D721Med (cell line): ENCODE measurements around the gene PLD3.

Experiments used
- DNase-seq: peaks from one replicate; pipeline ENCODE4 v3.0.0; 2011; ENCODE audit warnings: low spot score; ENCODE audit not compliant: insufficient read length
- FAIRE-seq: peaks from 2 replicates; lab custom pipeline; 2011; peaks lifted over from hg19 to GRCh38; lab: Jason Lieb, UNC
- CTCF ChIP-seq: IDR thresholded peaks from 2 replicates; pipeline ENCODE4 v1.5.1; 2012; ENCODE audit warnings: mild to moderate bottlenecking, control low read depth; ENCODE audit not compliant: insufficient read depth; ENCODE audit errors: missing control alignments

The PLD3 gene

GRCh38 chr19:40379446-40380198 is 31.1 kb downstream of the PLD3 start:
- DNase-seq (no peak), FAIRE-seq (no peak)
- no peak for TF ChIP-seq CTCF

- TF ChIP-seq CTCF: no peak
- DNase-seq (no peak), FAIRE-seq (no peak)
Observed at GRCh38 chr19:40380199-40381037, 31.9 kb downstream of the PLD3 start.

GRCh38 chr19:40381321-40381720 is 32.8 kb downstream of the PLD3 start:
- FAIRE-seq (no peak), DNase-seq (no peak)
- TF ChIP-seq CTCF: no peak

- TF ChIP-seq CTCF: no peak
- DNase-seq: no peak
- FAIRE-seq: no peak
Observed at GRCh38 chr19:40383668-40384248, 35.3 kb downstream of the PLD3 start.

- FAIRE-seq: no peak
- TF ChIP-seq CTCF: no peak
Observed at GRCh38 chr19:40387155-40387554, 38.7 kb downstream of the PLD3 start.

GRCh38 chr19:40388481-40388880 is 40.0 kb downstream of the PLD3 start:
- TF ChIP-seq CTCF: no peak
- DNase-seq (no peak), FAIRE-seq (no peak)

More at GRCh38 chr19:40387155-40387554, 38.7 kb downstream of the PLD3 start:
- no peak for DNase-seq
